ENCODE results near the gene CERS1.

The CERS1 gene

DNA sequence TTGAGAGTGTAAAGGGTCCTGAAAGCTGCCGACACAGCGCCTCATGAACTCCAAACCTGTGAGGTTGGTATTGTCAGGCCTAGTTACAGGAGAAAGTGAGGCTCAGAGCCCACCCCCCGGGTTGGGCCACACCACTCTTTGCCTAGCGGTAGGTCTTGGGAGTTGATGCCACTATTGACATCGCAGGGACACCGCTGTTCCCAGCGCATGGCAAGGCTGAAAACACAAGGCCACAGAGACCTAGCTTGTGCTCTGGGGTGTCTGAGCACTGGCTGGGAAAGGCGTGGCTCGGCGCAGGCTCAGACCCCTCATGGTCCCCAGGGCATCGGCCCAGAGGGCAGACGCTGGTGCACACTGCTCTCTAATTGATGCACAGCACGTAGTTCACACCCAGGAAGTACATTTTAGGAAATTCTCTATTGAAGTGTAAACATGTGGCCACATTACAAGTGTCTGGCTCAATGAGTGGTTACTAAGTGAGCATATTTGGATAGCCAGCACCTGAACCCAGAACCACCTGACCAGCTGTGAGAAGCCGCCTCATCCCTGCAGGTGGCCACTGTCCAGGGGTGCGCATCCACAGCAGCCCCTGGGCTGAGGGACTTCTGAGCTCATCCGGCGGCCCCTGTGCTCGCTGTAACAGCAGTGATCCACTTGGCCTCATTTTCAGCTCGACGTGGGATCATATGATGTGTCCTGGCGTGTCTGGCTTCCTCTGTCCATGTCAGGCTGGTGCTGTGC, 36.9 kb downstream of the CERS1 start:
- DNase-seq (ENCODE audit: extremely low read depth in 1 of 2, low read depth in 1 of 2), result no peak

GRCh38 chr19:18857223-18857622, 38.7 kb downstream of the CERS1 start:
- DNase-seq (ENCODE audit: extremely low read depth in 1 of 2, low read depth in 1 of 2), result no peak

- DNase-seq (ENCODE audit: extremely low read depth in 1 of 2, low read depth in 1 of 2), result no peak
These were observed 39.4 kb downstream of the CERS1 start for GRCh38 chr19:18856385-18857126.

DNA sequence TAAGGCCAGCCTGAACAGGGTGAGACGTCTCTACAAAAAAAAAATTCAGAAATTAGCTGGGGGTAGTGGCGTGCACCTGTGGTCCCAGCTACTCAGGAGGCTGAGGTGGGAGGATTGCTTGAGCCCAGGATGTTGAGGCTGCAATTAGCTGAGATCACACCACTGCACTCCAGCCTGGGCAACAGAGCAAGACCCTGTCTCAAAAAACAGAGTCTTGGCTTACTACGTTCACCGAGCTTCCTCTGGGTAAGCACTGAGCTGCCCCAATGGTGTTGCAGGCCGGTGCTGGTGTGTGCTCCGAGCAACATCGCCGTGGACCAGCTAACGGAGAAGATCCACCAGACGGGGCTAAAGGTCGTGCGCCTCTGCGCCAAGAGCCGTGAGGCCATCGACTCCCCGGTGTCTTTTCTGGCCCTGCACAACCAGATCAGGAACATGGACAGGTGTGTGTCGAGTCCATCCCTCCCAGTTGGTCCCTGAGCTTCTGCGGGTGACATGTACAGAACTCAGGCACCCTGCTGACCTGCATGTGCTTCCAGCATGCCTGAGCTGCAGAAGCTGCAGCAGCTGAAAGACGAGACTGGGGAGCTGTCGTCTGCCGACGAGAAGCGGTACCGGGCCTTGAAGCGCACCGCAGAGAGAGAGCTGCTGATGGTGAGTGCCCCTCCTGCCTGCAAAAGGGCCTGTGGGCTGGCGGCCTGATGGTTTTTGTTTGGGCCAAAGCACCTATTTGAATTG, 40.1 kb downstream of the CERS1 start:
- no peak for DNase-seq (ENCODE audit: extremely low read depth in 1 of 2, low read depth in 1 of 2)

- DNase-seq (ENCODE audit: extremely low read depth in 1 of 2, low read depth in 1 of 2), result no peak
These were observed 41.0 kb downstream of the CERS1 start for GRCh38 chr19:18854982-18855381.

- DNase-seq (ENCODE audit: extremely low read depth in 1 of 2, low read depth in 1 of 2), result no peak
These were observed 42.1 kb downstream of the CERS1 start for GRCh38 chr19:18853755-18854427.

- no peak for DNase-seq (ENCODE audit: extremely low read depth in 1 of 2, low read depth in 1 of 2)
These were observed 43.3 kb downstream of the CERS1 start for GRCh38 chr19:18852648-18853047.

GRCh38 chr19:18851673-18852325, 44.2 kb downstream of the CERS1 start:
- no peak for DNase-seq (ENCODE audit: extremely low read depth in 1 of 2, low read depth in 1 of 2)

- DNase-seq (ENCODE audit: extremely low read depth in 1 of 2, low read depth in 1 of 2), result no peak
These were observed 45.2 kb downstream of the CERS1 start for GRCh38 chr19:18850471-18851375.

GRCh38 chr19:18849838-18850400, 46.0 kb downstream of the CERS1 start:
- DNase-seq (ENCODE audit: extremely low read depth in 1 of 2, low read depth in 1 of 2), result no peak

DNA sequence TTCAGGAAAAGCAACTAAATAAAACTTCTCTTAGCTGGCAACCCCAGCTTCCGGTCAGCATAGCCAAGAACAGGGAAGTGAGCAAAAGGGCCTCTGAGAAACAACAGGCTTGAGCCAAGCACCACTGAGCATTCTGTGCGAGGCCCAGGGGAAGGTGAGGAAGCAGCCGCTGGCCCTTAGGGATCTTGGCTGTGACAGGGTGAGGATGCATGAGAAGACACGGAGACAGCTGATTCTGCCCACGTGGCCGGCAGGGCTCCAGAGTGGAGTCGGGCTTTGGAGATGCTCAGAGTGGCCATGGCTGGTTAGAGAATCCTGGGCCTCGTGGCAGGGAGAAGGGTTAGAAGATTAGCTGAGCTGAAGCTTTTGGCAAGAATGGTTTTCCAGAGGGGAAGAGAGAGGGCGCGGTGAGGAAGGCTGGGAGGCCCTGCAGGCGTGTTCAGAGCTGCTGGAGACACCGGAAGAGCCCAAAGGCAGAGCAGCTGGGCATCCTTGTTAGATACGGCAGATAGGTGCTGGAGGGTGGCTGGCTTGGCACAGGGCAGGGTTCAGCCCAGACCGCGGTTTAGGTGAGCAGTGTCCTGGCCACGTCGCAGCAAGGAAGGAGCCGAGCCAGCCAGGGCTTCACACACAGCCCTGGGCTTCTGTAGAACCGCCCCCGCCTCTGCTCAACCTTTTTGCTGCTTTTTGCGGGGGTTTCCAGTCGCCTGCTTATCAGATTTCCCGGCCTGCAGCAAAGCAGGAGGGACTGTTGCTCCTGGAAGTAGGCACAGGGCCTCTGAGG, 46.9 kb downstream of the CERS1 start:
- no peak for DNase-seq (ENCODE audit: extremely low read depth in 1 of 2, low read depth in 1 of 2)

- DNase-seq (ENCODE audit: extremely low read depth in 1 of 2, low read depth in 1 of 2), result no peak
These were observed 48.2 kb downstream of the CERS1 start for GRCh38 chr19:18847549-18848463.

- DNase-seq (ENCODE audit: extremely low read depth in 1 of 2, low read depth in 1 of 2), result peak in 1 of 2 donors; percentile 58
These were observed 49.0 kb downstream of the CERS1 start for GRCh38 chr19:18846862-18847548.

DNA sequence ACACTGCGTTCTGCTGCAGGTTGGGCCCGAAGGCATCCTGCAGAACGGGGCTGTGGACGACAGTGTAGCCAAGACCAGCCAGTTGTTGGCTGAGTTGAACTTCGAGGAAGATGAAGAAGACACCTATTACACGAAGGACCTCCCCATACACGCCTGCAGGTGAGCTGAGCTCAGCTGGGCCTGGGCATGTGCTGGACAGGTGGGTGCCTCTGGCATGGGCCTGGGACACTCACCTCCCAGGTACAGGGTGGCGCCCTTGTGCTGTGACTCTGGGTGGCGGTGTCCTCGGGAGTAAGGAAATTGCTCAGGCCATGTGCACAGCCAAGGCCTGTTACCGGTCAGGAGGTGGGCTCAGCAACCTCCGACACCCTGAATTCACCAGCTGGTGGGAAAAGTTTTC, 50.0 kb downstream of the CERS1 start:
- DNase-seq (ENCODE audit: extremely low read depth in 1 of 2, low read depth in 1 of 2), result no peak

DNA sequence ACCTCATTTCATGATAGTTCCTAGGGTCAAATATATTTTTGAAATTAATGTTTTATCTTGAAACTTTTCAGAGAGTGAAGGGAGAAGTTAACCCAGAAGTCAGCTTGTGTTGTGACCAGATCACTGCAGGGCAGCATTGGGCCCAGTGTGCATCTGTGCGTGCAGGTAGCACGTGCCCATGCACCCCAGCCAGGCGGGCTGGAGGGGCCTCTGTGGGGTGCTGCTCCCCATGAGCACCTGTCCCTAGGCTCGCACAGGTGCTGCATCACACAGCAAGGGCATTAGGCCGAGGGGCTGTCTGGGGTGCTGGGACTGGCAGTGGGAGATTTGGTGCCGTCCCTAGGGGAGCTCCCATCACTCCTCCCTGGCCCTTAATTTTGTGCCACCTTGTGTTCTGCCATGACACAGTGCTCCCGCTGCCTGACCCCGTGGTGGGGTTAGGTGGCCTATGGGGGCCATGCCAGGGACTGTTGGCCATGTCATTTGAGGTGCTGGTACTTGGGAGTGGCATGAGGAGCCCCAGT, 51.1 kb downstream of the CERS1 start:
- no peak for DNase-seq (ENCODE audit: extremely low read depth in 1 of 2, low read depth in 1 of 2)

GRCh38 chr19:18843960-18844359, 52.0 kb downstream of the CERS1 start:
- no peak for DNase-seq (ENCODE audit: extremely low read depth in 1 of 2, low read depth in 1 of 2)

DNA sequence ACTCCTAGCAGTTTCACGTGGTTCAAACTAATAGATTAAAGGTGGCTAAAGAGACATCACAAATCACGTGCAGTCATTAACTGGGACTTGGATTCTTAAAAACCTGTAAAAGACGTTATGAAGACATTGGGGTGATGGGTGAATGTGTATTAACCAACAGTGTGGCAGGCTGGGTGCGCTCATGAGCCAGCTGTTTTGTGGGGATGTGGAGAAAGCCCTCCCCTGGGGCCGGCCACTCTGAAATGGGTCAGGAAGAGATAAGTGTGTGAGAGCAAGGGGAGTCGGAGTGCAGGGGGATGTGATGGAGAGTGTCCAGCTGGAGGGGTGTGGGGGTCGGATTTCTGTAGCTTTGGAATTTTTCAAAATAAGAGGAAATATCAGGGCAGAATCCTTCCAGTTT, 53.8 kb downstream of the CERS1 start:
- DNase-seq (ENCODE audit: extremely low read depth in 1 of 2, low read depth in 1 of 2), result no peak
